SK-N-SH treated with all-trans-retinoic acid at 6 μM for 48 hours (cell line): ENCODE data around the gene CRIP2.

Source experiments
- ARNTL ChIP-seq: fragments of 450-650 bp; formaldehyde crosslinking; IDR thresholded peaks from 2 replicates; pipeline ENCODE4 v1.5.0; 2020; ENCODE audit warnings: low read depth, mild to moderate bottlenecking, moderate library complexity, borderline replicate concordance
- CREB5 ChIP-seq: fragments of 250-450 bp; sonication (Bioruptor Pico); IDR thresholded peaks from 2 replicates; pipeline ENCODE4 v1.5.1; 2020; ENCODE audit warnings: low read depth, mild to moderate bottlenecking, moderate library complexity
- CSRNP3 ChIP-seq: fragments of 250-450 bp; sonication (Bioruptor Pico); IDR thresholded peaks from 2 replicates; pipeline ENCODE4 v1.5.1; 2021; ENCODE audit warnings: mild to moderate bottlenecking, moderate library complexity
- GLIS3 ChIP-seq: fragments of 250-450 bp; sonication (Bioruptor Pico); IDR thresholded peaks from 2 replicates; pipeline ENCODE4 v1.5.0; 2020; ENCODE audit warnings: mild to moderate bottlenecking, moderate library complexity
- PPARA ChIP-seq: fragments of 250-450 bp; sonication (Bioruptor Pico); IDR thresholded peaks from 2 replicates; pipeline ENCODE4 v1.5.0; 2020; ENCODE audit warnings: mild to moderate bottlenecking, borderline replicate concordance
- ZNF8 ChIP-seq: fragments of 450-650 bp; formaldehyde crosslinking; IDR thresholded peaks from 2 replicates; pipeline ENCODE4 v1.5.0; 2020; ENCODE audit warnings: mild to moderate bottlenecking, moderate library complexity

- TF ChIP-seq PPARA (no peak), ARNTL (no peak), ZNF8 (CRISPR knock-in tag) (no peak), GLIS3 (CRISPR knock-in tag) (no peak), CSRNP3 (no peak), CREB5 (CRISPR knock-in tag) (no peak)
Measured at GRCh38 chr14:105426416-105427130, 48.0 kb upstream of the CRIP2 start.
